Adrenal gland (tissue), 12 donors: ENCODE measurements around the gene THAP8. TPM values are rescaled to one million over a fixed set of nuclear protein-coding genes. Genes with fewer than 3 reads are reported as not detected.

Experiments
- DNase-seq, 7 donors: peaks; one replicate each; pipeline ENCODE4 v3.0.0-alpha.2; 2019 to 2020
- H3K27ac ChIP-seq, 5 donors: fragments of 200-600 bp; sonication (generic) in 4 of 5; 1 replicate in 3 of 5; 2 replicates in 2 of 5; pipeline versions ENCODE4 v1.5.1 to v1.8.0; 2016 to 2020; ENCODE audit warnings: mild to moderate bottlenecking in 1 of 5
- H3K27me3 ChIP-seq: fragments of 200-600 bp; 2 replicates; pipeline ENCODE4 v1.8.0; 2021
- H3K36me3 ChIP-seq, 2 donors: fragments of 200-600 bp; replicated peaks in 1 of 2; 1 replicate in 1 of 2; 2 replicates in 1 of 2; pipeline versions ENCODE4 v1.5.1 to v1.8.0; 2018 to 2022
- H3K4me1 ChIP-seq, 2 donors: fragments of 200-600 bp; replicated peaks in 1 of 2; 1 replicate in 1 of 2; 2 replicates in 1 of 2; pipeline versions ENCODE4 v1.5.1 to v1.8.0; 2018 to 2021
- H3K4me3 ChIP-seq, 4 donors: fragments of 200-600 bp; sonication (generic) in 3 of 4; one replicate each; pipeline ENCODE4 v1.5.1; 2016 to 2018
- H3K9me3 ChIP-seq, 3 donors: fragments of 200-600 bp; sonication (generic) in 1 of 3; replicated peaks in 1 of 3; 1 replicate in 2 of 3; 2 replicates in 1 of 3; pipeline versions ENCODE4 v1.5.1 to v1.8.0; 2016 to 2021
- CTCF ChIP-seq, 6 experiments: fragments of 450-650 bp in 4 of 6; fragments of 200-600 bp in 2 of 6; sonication (generic) in 1 of 6; IDR thresholded peaks; 1 replicate in 5 of 6; 2 replicates in 1 of 6; pipeline versions ENCODE4 v1.5.1 to v1.8.0; 2016 to 2021; ENCODE audit warnings: antibody characterized with exemption in 6 of 6, mild to moderate bottlenecking in 2 of 6, moderate library complexity in 1 of 6
- POLR2A ChIP-seq, 2 donors: fragments of 450-650 bp; IDR thresholded peaks; one replicate each; pipeline ENCODE4 v1.6.1; 2017; ENCODE audit warnings: antibody characterized with exemption in 2 of 2, mild to moderate bottlenecking in 2 of 2, moderate library complexity in 1 of 2
- WGBS, 4 donors: extraction: QIAGEN DNeasy Blood & Tissue Kit in 2 of 4; methylation state at CpG; one replicate each; pipeline versions ENCODE4 v1.1.5 to v1.1.7; 2013 to 2017; 5-methylcytosine and 5-hydroxymethylcytosine counted together
- intact Hi-C, 2 donors: fragments of 100-400 bp; cut with DNase I; formaldehyde crosslinking; loops; one replicate each; pipeline versions ENCODE4 v1.14.1 to v1.15.0; 2022 to 2023
- polyA plus RNA-seq, 3 donors: library from polyadenylated mRNA; stranded (reverse); fragments of 200-250 nt in 2 of 3; fragments of 350-450 nt in 1 of 3; fragmentation: Illumina TruSeq in 1 of 3; extraction: RNeasy Lipid Tissue Mini Kit (QIAGEN cat#74804) in 1 of 3; gene quantifications; one replicate each; pipeline ENCODE4 v1.2.3, GENCODE V29; 2013 to 2014
- total RNA-seq, 9 donors: library from RNA; depleted of rRNA in 4 of 9; stranded (reverse); fragments of >200 nt in 4 of 9; fragments of 120-200 nt in 1 of 9; fragmentation: NEBNext Ultra II Directional in 1 of 9; extraction: Animal tissue kit (Norgen Biotek cat#: 25700) in 1 of 9; gene quantifications; one replicate each; pipeline versions ENCODE4 v1.1.0 to v1.2.4, GENCODE V29; 2013 to 2023
- donor health status: healthy with polysubstance abuse.
- donor health status: Bipolar disorder and iron deficiency.
- donor health status: DM: yes; HTN: yes; CAD: no.
- donor health status: DM: no; HTN: no; CAD: no.
- donor health status: DM: no; HTN: no; CAD: no.
- donor health status: DM: yes; HTN: yes; CAD: no.

THAP8 gene
- total and polyA plus RNA-seq, 12 donors = 3.2 to 15.9 (median 5.9) TPM

GRCh38 chr19:35992907-35993765 is 60.9 kb downstream of the THAP8 start:
- no peaks in the 10 kb centered on the region for H3K27me3 ChIP-seq
- peaks cover 0 to 3% of the 10 kb centered on the region in 2 donors for H3K36me3 ChIP-seq
- WGBS, 4 donors = 83 to 95% (median 91%) methylated on average over 8 of the region's 8 CpGs
- no peak for TF ChIP-seq POLR2A (IDR thresholded peaks at IDR 0.05)
- no peak for TF ChIP-seq CTCF (IDR thresholded peaks at IDR 0.05)
- no peak overlapping the region for H3K27ac ChIP-seq
- H3K9me3 ChIP-seq = no peaks in the 10 kb centered on the region
- intact Hi-C loops = no loop called here
- H3K4me1 ChIP-seq = peaks cover 20 to 21% of the 10 kb centered on the region in 2 donors
- DNase-seq = no peak
- H3K4me3 ChIP-seq = no peak overlapping the region

GRCh38 chr19:35991731-35992450 is 62.2 kb downstream of the THAP8 start:
- Histone ChIP-seq H3K27ac (no peak overlapping the region), H3K4me1 (peaks cover 21 to 24% of the 10 kb centered on the region in 2 donors), H3K4me3 (no peak overlapping the region), H3K9me3 (no peaks in the 10 kb centered on the region), H3K36me3 (no peaks in the 10 kb centered on the region), H3K27me3 (no peaks in the 10 kb centered on the region)
- intact Hi-C loops = no loop called here
- WGBS, 4 donors = 75 to 87% (median 84%) methylated on average over 7 of the region's 7 CpGs
- TF ChIP-seq CTCF (IDR thresholded peaks at IDR 0.05) = no peak
- no peak for TF ChIP-seq POLR2A (IDR thresholded peaks at IDR 0.05)
- no peak for DNase-seq

GRCh38 chr19:35990771-35991730 is 63.0 kb downstream of the THAP8 start:
- H3K4me1 ChIP-seq = peaks cover 13 to 18% of the 10 kb centered on the region in 2 donors
- no peak for TF ChIP-seq POLR2A (IDR thresholded peaks at IDR 0.05)
- no peak for TF ChIP-seq CTCF (IDR thresholded peaks at IDR 0.05)
- no peaks in the 10 kb centered on the region for H3K36me3 ChIP-seq
- no peak overlapping the region for H3K4me3 ChIP-seq
- WGBS, 4 donors = 75 to 77% (median 76%) methylated on average over 8 to 10 of the region's 10 CpGs
- no peak overlapping the region for H3K27ac ChIP-seq
- H3K9me3 ChIP-seq = no peaks in the 10 kb centered on the region
- intact Hi-C loops = no loop called here
- peaks cover 7% of the 10 kb centered on the region for H3K27me3 ChIP-seq
- DNase-seq = no peak
